ENCODE measurements around the gene SLC22A17.

- TF ChIP-seq USF2 (CRISPR knock-in tag; IDR thresholded peaks at IDR 0.05) (no peak), TCF7 (CRISPR knock-in tag; IDR thresholded peaks at IDR 0.05; ENCODE audit: low read depth) (no peak), MAX (CRISPR knock-in tag; IDR thresholded peaks at IDR 0.05) (no peak), MLX (CRISPR knock-in tag; IDR thresholded peaks at IDR 0.05) (no peak)
These were observed 27.7 kb upstream of the SLC22A17 start for GRCh38 chr14:23380197-23380914.
